Measurements from ENCODE around the gene FZD7. TPM values are rescaled to one million over a fixed set of nuclear protein-coding genes. Genes with fewer than 3 reads are reported as not detected.

The FZD7 gene
- 2.1 and 4.1 TPM in 2 replicates for total RNA-seq

GRCh38 chr2:202033317-202034248 is at the start of gene FZD7:
Gene FZD7, plus strand, starts transcription at chr2:202033855. Its CDS starts 793 bp downstream, at chr2:202034648.

DNA sequence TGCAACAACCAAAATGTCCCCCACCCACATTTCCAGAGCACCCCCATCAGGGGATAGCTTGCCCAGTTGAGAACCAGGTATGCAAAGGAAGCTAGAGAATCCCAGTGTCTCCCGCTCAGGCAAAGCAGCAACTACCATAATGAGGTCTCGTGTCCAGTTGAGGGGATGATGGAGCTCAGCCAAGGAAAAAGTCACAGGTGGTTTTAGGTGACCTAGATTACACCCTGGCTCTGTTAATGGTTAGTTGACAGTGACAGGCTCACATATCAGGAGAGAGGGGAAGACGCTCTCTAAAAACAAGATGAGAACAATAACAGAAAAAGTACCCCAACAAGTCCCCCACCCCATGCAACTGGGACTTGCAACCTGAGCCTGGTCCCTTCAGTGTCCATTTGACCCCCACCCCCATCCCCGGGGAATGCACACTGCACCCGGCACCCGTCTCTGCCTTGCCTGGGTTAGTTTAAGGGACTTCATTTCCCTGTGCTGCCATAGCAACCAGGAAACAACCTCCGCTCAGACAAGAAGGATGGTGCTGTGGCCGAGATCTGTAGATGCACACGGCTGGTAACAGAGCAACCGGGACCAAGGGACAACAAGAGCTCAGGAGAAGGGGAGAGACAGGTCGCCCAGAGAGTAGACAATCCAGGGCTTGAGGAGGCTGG is 39.2 kb downstream of the FZD7 start, which contains the start of gene KIAA2012:
KIAA2012 (plus strand) TSS at position 519 of the 665 bp plus-strand sequence. CDS start 373 bp downstream, outside the sequence.

Other genes starting within 250 kb of the FZD7 start
- gene CDK15, start 227.3 kb upstream of the FZD7 start, total RNA-seq, result not detected in 2 replicates
- not detected in 2 replicates for gene KIAA2012, start 39.4 kb downstream of the FZD7 start, total RNA-seq
- gene SUMO1, start 204.7 kb downstream of the FZD7 start, total RNA-seq, result 79.6 and 121 TPM in 2 replicates
- gene NOP58, start 231.9 kb downstream of the FZD7 start, total RNA-seq, result 90.9 and 95.1 TPM in 2 replicates

Measured in nasal cavity respiratory epithelium epithelial cell of viscerocranial mucosa (primary cell).